Stimulated activated CD8-positive, alpha-beta memory T cell treated with anti-CD3 and anti-CD28 coated beads, Interleukin-4, amount 100 ng/mL, for 1 hour (primary cell): ENCODE data around the gene GPX5.

Source experiments
- DNase-seq, 2 donors: peaks; one replicate each; pipeline ENCODE4 v3.0.0-alpha.2; 2020; ENCODE audit warnings: low read depth in 2 of 2, low spot score in 1 of 2

GPX5 gene

DNA sequence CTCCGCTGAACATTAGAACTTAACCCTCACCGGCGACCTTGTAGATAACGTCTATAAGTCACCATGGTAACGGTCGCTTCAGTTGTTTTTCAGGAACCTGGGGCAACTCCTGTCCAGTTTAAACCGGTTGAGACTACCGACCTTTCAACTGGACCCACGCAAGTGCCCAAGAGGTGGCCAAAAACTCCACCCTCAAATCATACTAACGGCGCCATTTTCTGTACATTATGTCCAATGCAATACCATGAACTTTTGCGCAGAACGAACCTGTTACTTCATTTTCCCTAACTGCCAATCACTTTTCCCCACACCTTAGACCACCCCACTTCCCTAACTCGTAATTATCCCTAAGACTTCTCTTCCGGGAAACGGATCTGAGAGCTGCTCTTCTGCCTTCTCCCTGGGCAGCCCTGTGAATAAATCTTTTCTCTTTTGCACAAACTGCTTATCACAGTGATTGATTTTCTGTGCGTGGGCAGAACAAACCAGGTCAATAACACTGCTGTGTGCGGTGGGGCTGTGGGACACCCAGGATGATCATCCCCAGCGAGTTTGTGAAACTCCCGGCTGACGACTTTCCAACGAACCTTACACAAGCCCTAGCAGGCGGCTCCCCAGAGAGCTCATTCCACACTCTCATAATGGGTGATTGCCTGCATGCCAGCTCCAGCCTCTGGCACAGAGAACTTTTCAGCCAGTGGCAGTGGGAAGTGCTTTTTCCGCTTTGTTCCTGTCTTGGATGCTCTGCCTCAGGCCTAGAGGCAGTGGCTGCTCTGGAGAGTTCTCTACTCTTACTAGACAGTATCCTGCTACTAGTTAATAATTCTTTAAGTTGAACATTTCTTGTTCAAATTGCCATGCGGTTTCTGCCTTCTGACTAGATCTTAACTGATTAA is 28.6 kb downstream of the GPX5 start:
- DNase-seq: no peak

DNA sequence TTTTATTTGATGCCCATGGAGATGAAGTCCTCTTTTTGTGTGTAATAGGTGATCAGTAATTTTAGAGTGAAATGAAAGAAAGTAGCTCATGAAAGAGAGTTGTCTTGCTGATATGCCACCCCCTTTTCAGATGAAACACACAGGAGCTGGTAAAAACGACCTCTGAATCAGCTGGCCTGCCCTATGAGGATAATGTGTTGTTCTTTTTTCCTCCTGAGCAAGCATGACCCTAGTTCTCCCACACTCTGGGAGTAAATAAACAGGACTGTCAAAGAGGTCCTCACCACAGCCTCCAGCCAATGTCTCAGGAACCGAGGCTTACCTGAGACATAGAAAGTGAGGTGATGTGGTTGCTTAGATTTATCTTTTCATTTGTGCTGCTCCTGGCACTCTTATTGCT is 29.5 kb downstream of the GPX5 start:
- no peak for DNase-seq

GRCh38 chr6:28558629-28559028 is 32.9 kb downstream of the GPX5 start:
- DNase-seq: no peak

GRCh38 chr6:28563430-28564095 is 37.9 kb downstream of the GPX5 start:
- DNase-seq: no peak

DNA sequence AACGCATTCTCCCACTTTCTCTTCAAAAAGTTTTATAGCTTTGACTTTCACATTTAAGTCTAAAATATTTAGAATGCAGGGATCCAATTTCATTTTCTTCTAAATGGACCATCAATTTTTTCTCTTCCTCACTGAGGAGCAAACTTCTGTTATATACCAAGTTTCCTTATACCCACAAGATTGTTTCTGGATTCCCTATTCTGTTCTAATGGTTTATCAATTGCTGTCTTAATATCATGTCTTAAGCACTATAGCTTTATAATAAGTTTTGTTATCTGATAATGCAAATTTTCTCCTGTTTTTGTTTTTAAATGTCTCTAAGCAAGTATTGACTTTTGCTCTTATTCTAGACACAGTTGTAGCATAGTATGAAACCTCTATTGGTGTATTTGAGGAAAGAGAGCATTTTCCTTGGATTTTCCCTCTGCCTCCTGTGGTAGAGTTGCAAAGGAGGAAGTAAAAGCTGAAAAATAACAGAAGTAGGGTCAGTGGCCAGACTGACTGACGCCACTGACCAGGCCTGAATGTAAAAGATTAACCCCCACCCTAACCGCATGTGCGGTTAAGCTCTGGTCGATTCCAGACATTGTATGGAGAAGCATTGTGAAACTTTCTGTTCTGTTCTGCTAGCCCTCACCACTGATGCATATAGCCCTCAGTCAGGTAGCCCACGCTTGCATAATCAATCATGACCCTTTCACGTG is 40.3 kb downstream of the GPX5 start:
- DNase-seq: no peak

GRCh38 chr6:28566527-28567252 is 41.0 kb downstream of the GPX5 start:
- DNase-seq: no peak

DNA sequence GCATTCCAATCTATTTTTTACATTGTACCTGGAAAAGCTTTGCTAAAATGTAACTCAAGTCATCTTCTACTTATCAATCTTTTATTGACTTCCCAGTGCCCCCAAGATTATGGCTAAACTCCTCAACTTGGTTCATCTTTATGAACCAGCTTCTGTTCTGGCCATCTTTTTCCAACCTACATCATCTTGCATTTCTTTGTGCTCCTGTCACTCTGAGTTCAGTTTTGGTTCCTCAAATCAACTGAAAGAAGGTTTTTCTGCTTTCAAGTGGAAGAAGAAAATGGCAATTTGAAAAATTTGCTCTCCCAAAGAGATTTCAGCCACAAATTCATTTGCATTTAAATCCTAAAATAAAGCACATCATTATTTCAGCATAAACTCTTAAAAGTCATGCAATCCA is 41.8 kb downstream of the GPX5 start:
- DNase-seq: no peak

GRCh38 chr6:28568515-28569108 is 42.9 kb downstream of the GPX5 start:
- no peak for DNase-seq

- no peak for DNase-seq
Observed at GRCh38 chr6:28569748-28570147, 44.1 kb downstream of the GPX5 start.

DNA sequence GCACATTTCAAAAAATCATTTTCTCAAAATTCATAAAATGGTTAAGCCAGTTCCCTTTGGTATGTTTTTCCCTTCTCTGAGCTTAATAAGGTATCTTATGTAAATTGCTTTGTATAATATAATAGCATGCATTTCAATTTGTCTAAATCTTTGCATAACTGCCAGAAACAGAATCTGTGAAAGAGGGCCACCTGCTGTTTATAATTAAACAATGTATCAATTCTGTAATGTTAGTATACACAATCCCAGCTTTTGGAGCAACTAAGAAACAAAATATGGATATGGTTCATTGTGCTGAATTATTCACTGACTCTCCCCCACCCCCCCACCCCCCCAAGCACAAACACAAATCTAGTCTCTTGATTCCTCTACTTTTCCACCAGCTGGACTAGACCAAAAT is 54.8 kb downstream of the GPX5 start:
- DNase-seq: no peak

GRCh38 chr6:28583463-28583862 is 57.8 kb downstream of the GPX5 start:
- no peak for DNase-seq
